Fibroblast of gingiva (primary cell): ENCODE results near the gene ALG10B.
"Not testable (repeated sequence)": the region's sequence is repeated elsewhere in the genome, so short reads cannot be mapped to it uniquely, and the experiment has no call there.

ENCODE experiments used
- DNase-seq: peaks from one replicate; pipeline ENCODE4 v3.0.0-alpha.2; 2011; ENCODE audit warnings: low read depth

Gene ALG10B, protein sequence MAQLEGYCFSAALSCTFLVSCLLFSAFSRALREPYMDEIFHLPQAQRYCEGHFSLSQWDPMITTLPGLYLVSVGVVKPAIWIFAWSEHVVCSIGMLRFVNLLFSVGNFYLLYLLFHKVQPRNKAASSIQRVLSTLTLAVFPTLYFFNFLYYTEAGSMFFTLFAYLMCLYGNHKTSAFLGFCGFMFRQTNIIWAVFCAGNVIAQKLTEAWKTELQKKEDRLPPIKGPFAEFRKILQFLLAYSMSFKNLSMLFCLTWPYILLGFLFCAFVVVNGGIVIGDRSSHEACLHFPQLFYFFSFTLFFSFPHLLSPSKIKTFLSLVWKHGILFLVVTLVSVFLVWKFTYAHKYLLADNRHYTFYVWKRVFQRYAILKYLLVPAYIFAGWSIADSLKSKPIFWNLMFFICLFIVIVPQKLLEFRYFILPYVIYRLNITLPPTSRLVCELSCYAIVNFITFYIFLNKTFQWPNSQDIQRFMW

DNA sequence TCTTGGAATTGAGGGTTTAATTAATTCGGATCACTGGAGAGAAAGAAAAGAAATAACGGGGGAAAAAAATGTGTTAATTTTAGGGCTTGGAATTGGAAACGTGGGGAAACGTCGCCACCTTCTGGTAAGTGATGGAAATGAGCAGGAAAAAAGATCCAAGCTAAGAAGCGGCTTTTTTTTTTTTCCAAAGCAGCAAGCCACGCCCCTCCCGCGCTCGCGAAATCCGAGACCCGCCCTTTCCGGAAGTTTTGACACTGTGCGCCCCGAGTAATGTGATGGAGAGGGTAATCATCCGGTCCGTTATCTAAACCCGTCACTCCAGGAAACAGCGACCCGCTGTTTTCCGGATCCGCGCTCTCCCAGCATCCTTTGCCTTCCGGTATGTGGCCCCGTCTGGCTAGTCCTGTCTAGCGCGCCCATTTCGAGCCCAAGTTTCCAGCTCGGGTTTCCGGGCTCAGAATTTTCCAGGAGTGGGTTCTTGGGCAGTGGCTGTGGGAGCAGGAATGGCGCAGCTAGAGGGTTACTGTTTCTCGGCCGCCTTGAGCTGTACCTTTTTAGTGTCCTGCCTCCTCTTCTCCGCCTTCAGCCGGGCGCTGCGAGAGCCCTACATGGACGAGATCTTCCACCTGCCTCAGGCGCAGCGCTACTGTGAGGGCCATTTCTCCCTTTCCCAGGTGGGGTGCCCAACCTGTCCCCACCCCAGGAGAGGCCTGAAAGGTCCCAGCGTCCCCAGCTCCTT is at the start of gene ALG10B:
Gene ALG10B, plus strand, starts transcription at position 384 of the 739 bp plus-strand sequence. Its CDS starts 120 bp downstream, at position 504.
- peak; percentile 96 for DNase-seq

DNA sequence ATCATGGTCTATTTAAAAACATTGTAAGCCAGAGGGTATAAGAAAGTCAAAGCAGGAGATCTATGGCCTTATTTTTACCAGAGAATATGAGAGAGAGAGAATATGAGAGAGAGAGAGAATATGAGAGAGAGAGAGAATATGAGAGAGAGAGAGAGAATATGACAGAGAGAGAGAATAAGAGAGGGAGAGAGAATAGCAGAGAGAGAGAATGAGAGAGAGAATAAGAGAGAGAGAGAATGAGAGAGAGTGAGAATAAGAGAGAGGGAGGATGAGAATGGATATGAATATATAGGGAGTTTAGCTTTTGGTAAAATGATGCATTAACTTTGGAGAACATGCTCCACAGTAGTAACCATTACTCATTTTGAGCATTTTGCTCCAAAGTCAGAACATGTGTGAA is 48.0 kb upstream of the ALG10B start:
- no peak for DNase-seq

DNA sequence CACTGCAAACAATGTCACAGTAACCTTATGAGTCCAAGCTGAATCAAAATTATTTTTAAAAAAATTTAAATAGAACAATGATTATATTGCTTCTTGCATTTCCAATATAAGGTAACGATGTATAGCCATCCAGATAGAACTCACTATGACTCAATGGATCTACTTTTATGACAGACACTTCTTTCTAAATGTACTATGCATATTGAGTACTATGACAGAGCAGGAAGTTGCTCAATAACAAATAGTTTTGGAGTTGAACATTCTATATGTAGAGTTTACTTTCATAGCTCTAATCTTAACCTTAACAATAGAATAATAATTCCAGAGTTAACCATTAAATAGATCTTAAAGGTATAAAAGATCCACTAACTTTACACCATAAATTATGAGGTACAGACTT is 46.7 kb upstream of the ALG10B start:
- no peak for DNase-seq

DNA sequence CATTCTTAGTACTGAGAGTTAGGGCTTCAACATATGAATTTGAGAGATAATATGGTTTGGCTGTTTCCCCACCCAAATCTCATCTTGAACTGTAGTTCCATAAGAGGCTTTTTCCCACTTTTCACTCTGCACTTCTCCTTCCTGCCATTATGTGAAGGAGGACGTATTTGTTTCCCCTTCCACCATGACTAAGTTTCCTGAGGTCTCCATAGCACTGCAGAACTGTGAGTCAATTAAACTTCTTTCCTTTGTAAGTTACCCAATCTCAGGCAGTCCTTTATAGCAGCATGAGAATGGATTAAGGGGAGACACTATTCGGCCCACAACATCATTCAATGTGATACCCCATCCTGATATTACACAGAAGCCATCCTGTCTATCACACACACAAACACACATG is 36.8 kb upstream of the ALG10B start:
- DNase-seq, result no peak

DNA sequence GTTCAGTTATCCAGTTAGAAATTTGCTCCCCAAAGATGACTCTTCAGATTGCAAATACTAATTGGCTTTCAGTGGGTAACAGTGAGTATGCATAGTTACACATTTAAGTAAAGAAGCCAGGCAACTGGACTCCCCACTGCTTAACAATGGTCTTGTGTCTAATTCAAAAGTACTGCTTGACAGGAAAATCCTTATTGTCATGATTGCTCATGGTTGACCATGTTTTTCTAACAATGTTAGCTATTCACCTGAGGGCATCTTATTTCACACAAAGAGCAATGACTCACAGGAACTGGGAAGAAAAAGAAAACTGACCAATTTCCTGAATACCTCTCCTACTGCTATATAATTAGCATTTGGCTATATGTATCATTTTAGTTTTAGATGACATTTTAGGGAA is 33.7 kb upstream of the ALG10B start:
- DNase-seq, result no peak

DNA sequence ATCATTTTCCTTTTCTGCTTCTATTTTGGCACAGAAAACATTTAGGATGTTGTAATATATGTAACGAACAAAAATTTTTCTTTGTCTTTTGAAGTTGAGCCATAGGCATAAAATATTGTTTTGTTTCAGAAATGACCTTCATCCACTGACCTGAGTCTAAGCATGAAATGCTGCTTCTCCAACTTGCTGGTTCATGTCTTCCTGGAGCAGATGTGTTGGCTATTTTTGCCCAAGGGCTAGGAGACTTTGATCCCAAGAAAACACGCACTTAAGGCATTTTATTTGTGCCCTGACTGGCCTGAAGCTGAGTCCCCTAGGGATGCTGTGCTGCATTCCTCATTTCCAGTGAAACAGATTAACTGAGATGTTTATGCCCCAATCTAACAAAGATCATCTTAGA is 27.2 kb upstream of the ALG10B start:
- DNase-seq, result no peak

DNA sequence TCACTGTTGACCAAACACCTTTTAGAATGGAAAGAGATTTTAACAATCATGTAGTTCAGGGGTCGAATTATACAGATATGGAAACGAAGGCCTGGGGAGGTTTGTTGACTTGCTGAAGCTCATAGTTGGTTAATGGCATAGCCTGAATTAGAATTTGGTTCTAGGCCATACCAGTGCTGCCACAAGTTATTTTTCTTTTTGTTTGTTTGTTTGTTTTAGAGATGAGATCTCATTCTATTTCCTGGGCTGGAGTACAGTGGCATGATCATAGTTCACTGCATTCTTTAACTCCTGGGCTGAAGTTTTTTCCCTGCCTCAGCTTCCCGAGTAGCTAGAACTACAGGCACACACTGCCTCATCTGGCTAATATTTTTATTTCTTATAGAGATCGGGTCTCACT is 25.4 kb upstream of the ALG10B start:
- DNase-seq, result no peak

DNA sequence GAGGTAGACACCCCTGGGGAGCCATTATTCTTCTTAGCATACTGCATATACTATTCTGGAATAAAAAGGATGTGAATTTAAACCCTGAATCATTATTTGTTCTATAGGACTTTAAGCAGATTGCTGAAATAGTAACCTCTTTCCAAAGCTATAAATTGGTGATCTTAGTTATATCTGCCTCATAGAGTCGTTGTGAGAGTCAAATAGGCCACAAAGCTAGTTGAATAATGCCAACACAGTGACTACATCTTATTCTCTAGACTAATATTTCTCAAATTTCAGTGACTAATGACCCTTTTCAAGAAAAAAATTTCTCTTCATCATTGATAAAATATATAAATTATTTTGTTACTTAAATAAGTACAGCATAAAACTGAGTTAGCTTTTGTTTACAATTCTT is 13.6 kb upstream of the ALG10B start:
- not testable (repeated sequence) for DNase-seq

DNA sequence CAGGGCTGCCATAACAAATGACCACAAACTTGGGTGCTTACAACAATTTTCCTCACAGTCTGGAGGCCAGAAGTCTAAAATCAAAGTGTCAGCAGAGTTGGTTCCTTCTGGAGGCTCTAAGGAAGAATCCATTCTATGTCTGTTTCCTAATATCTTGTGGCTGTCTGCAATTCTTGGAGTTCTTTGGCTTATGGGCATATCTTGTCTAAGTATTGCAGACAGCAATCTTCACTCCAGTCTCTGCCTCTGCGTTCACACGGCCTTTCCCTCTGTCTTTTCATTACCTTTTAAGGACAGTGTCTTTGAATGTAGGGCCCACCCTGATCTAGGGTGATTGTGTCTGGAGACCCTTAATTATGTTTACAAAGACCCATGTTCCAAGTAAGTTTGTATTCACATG is 5.4 kb downstream of the ALG10B start:
- not testable (repeated sequence) for DNase-seq

DNA sequence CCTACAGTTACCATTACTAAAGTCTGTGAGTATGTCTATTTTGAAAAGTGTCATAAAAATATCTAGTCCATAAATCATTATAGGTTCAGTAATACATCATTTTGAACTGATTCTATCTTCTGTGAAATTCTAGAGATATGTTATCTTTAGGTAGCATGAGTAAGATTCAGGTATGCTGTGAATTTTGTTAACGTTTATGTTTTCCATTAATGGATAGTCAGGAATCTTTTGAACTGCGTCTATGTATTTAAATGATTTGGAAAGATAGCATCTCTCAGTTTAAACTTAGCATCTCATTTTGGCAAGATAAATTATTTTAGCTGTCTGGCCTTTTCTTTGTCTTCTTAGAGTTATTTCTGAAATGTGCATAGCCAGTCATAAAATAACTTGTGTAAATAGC is 8.3 kb downstream of the ALG10B start:
- DNase-seq, result no peak

DNA sequence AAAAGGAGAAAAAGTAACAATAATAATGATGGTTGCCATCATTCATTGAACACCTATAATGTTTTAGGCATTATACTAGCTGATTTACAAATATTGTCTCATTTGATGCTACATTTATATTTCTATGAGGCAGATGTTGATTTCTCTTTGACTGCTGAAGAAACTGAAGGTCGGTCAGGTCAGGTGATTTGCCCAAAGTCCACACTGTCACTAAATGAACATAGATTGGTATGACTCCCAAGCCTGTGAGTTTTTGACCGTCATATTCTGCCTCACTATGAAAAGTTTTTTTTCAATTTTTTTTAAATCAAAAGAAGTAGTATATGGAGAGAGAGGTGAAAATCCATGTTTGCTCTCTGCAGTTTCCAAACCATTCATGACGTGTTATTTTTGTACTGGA is 10.8 kb downstream of the ALG10B start:
- DNase-seq, result no peak

DNA sequence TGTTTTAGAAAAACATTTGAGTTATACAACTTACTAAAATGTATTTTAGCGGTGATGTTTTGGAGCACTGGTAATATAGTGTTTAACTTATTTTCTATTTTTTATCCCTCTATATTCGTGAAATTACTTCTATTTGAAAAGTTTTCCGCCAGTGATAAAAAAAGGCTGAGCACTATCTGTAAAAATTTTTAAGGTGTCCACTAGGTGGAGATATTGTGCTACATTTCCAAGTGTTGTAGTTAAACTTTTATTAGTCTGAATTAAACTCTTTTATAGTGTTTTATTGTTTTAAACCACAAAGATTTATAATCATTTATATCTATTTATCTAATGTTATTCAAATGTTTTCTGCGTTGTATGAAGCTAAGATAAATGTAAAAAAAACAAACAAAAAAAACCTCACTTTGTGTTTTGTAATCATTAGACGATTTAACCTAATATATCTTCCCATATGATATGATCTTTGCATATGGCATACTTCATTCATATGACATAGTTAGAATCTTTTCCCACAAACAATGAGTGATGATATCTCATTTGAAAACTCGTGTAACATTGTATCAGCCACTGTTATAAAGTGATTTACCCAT is 11.8 kb downstream of the ALG10B start:
- DNase-seq, result peak; percentile 26

DNA sequence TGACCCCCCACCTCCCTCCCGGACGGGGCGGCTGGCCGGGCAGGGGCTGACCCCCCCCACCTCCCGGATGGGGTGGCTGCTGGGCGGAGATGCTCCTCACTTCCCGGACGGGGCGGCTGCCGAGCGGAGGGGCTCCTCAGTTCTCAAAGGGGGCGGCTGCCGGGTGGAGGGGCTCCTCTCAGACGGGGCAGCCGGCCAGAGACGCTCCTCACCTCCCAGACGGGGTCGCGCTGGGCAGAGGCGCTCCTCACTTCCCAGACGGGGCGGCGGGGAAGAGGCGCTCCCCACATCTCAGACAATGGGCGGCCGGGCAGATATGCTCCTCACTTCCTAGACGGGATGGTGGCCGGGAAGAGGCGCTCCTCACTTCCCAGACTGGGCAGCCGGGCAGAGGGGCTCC is 13.8 kb downstream of the ALG10B start:
- DNase-seq, result not testable (repeated sequence)

DNA sequence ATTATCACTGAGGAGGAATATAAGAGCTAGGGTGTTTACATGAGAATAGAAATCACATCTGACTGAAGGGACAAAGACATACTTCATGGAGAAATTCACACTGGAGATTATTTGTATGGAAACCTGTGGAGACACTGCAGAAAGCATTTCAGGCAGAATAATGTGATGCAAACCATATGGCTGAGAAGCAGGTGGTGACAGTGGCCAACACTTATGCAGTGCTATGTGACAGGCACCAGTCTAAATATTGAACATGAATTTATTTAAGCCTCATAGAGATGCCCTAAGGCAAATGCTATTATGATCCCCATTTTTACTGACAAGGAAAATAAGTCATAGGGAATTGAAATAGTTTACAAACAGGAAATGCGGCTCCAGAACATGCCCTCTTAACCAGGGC is 16.2 kb downstream of the ALG10B start:
- no peak for DNase-seq

DNA sequence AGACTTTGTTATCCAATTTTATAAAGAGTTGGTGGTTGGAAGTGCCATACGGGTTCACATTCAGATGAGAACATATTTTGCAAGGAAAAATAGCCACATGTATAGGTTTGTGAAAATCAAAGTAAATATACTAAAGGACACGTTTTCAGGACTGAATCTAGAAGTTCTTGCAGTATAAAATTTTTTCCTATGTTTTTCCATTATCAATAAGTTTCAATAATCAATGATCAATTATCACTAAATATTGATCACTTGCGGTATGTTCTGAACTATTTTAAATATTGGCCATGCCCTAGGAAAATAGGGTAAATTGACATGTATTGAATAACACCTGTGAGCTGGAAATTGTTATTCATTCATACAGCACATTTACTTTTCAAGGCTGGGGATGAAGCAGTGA is 25.9 kb downstream of the ALG10B start:
- no peak for DNase-seq

DNA sequence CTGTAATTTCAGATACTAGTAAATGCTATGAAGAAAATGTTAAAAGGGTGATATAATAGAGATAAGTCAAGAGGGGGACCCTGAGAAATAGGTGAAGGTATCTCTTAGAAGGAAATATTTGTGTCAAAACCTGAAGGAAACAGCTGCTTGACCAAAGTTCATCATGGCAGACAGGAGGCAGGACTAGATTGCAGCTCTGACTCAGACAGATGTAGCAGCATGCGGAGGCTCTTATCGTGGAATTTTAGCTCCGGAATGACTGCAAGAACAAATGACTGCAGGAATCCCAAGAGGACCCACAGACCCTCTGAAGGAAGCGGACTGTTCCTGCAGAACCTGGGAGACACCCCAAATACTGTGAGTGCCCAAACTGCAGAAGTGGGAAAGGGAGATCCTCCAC is 26.7 kb downstream of the ALG10B start:
- DNase-seq, result not testable (repeated sequence)

DNA sequence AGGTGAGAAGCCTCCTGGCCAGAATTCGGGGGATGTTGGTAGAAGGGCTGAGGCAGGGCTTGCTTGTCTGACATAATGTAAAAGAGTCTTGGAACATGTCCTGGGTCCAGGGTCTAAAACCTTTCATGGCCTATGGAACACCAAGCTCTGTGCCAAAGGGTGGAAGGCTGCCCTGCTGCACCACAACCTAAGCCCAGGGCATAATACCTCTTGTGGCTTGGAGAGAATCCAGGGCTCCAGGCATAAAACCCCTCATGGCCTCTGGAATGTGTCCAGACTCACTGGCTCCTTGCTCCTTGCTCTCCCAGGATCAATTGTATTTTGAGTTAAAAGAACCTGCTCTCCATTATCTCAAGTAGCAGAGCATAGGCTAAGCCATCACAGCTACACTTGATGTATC is 27.3 kb downstream of the ALG10B start:
- not testable (repeated sequence) for DNase-seq

DNA sequence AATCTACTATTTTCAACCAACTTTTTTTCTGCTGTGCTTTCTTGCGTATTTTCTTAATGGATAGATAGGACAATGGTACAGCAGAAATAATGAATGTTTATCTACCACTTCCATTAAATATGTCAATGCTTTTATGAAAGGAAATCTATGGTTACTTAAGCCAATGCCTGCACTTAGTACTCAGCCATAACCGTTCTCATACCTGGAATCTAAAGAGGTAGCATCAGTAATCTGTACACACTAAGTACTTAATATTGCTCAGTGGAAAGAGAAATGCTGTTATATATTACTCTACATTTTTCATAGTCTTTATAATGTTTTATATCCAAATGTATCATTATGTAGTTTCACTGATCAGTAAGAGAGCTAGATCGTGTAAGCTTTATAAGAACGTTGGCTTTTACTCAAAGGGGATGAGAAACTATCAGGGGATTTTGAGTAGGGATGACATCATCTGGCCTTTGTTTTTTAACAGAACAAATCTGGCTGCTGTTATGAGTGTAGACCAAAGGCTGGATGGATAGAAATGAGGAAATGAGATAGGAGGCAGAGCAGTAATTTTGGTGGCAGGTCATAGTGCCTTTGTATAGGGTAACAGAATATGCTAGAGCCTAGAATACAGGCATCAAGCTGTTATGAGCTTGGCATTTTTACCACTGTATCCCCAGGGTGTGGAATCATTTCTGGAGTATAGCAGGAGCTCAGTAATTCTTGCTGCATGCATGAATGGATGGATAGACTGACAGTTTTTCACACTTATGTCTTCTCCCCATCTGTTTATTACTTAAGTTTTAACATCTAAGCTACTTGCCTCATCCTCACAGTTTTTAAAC is 34.0 kb downstream of the ALG10B start:
- DNase-seq, result no peak

DNA sequence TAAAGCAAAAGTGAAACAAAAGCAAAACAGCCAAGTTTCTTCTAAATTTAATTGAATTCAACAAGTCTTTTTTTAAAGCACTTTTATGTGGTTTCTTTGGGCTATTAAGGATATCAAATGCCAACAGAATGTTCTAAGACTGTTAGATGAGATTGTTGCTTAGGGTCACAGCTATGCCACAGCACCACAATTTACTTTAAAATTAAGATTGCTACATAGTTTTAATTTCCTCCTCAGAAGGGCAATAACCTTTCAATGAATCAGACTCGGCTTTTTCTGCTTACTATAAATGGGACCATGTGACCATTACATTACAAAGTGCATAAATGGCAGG is 34.6 kb downstream of the ALG10B start:
- peak; percentile 38 for DNase-seq

DNA sequence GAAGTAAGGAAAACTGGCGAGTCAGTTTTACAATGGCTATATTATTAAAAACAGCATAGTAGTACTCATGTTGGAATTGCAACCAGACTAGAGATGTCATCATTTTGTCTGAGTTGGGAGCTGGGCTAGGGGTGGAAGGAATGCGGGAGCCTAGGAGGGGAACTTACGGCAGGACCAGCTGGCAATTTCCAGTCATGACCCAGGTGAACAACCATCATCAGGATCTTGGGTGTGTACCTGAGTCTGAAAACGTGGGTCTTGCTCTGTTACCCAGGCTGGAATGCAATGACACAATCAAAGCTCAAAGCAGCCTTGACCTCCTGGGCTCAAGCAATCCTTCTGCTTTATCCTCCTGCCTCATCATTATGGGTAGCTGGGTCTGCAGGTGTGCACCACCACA is 50.9 kb downstream of the ALG10B start:
- DNase-seq, result no peak

DNA sequence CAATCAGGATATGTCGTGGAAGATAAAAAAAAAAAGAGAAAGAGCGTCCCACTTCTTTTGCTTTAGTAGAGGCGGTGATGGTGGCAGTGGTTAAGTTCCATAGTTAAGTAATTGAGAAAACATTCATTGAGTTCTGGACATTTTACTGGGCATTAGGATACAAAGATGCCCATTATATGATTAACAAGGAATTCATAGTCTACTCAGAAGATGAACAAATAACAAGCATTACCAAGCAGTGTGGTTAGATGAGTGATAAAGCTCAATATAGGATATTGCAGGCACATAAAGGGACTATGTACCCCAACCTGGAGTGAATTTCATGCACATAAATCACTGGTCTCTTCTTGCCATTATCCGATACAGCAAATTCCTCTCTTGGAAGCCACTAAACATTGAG is 53.7 kb downstream of the ALG10B start:
- DNase-seq, result no peak

DNA sequence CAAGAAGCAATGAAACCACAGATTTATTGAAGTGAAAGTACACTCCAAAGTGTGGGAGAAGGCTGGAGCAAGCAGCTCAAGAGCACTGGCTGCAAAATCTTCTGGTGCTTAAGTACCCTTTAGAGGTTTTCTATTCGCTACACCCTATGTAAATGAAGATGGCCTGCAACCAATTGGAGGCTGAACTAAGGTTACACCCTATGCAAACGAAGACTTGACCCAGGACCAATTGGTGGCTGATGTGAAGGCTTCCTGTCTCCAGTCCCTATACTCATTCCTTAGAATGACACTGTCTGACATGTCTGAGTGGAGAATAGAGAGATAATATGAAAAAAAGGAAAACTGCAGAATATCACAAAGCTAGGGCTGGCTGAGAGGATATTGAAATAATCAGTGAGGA is 57.2 kb downstream of the ALG10B start:
- DNase-seq, result no peak
